GM21717 (cell line): ENCODE results near the gene TMTC2.

Experiments used
- ATAC-seq: cut with Tn5 transposase; IDR thresholded peaks from one replicate; pipeline ENCODE4 v1.9.1; 2021; ENCODE audit warnings: mild to moderate bottlenecking, moderate library complexity; ENCODE audit not compliant: unreplicated experiment

Gene TMTC2

DNA sequence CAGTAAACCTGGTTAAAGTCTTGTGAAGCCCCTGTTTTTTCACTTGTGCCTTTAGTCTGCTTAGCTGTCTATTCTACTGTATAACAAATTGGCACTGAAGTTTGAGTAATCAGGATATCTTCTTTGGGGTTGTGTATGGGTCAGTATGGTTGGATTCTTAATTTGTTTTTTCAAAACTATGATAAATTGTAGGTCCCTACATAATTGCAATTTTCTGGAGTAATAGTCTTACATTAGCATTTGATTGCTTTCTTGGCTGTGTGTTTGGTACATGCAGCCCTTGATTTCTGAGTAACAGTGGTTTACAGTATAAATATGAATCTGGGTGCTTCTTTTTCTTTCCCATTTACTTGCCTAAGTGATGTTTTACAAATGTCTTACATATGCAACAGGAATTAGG is 186.6 kb downstream of the TMTC2 start:
- no peak for ATAC-seq

GRCh38 chr12:82873951-82874350 is 187.2 kb downstream of the TMTC2 start:
- ATAC-seq, result no peak

- no peak for ATAC-seq
Measured at GRCh38 chr12:82874945-82875344, 188.2 kb downstream of the TMTC2 start.

GRCh38 chr12:82876075-82876474 is 189.4 kb downstream of the TMTC2 start:
- no peak for ATAC-seq

- ATAC-seq, result no peak
Measured at GRCh38 chr12:82877963-82878362, 191.3 kb downstream of the TMTC2 start.

GRCh38 chr12:82880442-82880901 is 193.8 kb downstream of the TMTC2 start:
- no peak for ATAC-seq

GRCh38 chr12:82883394-82884355 is 197.0 kb downstream of the TMTC2 start:
- no peak for ATAC-seq

DNA sequence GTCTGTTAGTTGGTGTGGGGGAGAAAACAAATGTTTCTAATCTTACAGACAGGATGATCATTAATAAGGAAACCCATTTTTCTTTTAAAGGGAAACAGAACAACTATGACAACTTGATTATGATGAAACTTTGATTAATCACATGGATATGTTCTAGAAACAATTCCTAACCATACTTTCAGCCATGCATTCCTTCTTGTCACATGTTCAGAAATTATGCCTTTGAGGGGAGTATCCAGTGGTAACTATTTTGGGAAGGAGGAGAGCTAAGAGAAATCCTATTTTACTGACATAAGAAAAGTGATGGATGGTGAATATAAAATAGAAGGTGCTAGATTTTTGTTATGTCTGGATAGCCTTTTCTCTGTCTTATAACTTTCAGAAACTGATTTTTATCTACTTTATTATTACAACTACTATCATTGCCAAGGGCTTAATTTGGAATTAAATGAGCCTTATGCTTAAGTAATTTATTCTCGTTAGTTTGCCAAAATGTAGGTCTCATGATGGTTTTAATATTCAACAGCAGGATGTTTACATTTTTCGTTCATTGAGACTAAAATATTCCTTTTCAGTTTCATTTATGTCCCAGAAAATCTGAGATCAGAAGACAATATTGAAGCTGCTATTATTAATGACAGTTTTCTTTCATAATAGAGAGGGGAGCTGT is 200.1 kb downstream of the TMTC2 start:
- ATAC-seq, result no peak

DNA sequence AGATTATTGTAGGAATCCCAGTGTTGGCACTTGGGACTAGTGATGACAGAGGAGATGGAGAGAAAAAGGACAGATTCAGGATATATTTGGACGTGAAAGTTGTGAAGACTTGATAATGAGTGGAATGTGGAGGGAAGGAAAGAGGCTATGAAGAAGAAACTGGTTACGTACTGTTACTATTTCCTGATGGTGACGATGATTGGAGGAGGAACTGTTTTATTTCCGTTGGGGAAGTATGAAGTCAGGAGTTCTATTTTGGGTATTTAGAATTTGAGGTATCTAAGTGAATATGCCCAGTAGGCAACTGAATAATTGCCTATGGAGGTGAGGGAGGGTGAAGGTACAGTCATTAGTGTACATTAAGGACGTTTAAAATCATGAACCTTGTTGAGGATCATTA is 207.2 kb downstream of the TMTC2 start:
- ATAC-seq, result no peak

DNA sequence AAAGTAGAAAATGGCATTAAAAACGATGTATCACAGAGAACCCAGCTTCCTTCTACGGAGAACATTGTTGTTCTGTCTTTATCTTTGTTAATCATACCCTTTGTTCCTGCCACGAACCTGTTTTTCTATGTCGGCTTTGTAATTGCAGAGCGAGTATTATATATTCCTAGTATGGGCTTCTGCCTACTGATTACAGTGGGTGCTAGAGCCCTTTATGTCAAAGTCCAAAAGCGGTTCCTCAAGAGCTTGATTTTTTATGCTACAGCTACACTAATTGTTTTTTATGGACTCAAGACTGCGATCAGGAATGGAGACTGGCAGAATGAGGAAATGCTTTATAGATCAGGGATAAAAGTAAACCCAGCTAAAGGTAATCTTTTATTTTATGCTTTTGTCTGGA is 209.6 kb downstream of the TMTC2 start:
- ATAC-seq, result no peak

- ATAC-seq, result no peak
Measured at GRCh38 chr12:82896979-82897378, 210.3 kb downstream of the TMTC2 start.

- no peak for ATAC-seq
Measured at GRCh38 chr12:82898441-82898840, 211.7 kb downstream of the TMTC2 start.

DNA sequence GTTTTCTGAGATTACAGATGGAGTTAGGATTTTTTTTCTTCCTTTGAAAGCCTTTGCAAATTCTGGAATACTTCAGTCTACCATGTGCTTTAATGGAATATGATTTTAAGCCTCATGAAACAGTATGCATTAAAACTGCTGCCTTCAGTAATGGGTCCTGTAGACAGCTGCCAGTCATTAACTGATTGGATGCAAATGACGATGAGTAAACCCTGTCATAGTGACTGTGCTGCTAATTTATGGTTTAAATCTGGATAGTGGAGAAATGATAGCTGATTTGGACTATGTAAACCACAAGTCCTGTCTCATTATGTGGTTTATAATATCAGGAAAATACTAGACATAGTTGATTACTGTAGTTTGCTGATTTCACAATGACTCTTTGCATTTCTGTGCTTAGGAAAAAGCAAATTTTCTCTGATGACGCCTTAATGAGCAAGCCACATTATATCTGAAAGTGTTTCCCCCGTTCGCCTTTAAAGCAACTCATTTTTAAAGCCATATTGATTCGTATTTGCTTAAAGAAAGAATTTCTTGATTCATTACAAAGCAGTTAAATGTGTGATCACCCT is 217.6 kb downstream of the TMTC2 start:
- ATAC-seq, result no peak

DNA sequence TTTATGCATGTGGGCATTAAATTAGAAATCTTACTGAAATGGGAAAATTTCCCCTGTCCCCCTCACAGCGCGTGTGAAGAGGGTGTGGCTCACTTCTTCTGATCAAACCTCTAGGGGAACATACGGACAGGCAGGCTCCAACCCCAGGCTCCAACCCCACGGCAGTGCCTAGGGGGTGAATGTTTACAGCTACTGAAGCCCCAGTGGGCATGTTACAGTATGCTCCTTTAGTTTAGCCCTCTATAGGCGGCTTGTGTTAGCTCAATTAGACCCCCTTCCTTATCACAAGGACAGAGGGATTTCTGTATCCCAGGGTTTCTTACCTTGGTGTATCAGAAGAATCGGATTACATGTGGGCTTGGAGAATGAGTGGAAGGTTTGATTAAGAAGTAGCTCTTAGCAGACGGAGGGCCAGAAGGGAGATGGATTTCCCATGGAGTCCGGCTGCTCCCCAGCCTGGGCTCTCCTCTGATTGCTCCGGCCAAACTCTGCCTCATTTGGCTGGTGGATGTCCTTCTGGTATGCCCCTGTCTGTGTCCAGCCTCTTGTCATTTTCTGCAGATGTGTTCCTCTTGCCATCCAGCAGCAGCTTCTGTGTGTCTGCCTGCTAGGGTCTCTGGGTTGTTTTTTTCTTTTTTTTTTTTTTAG is 223.7 kb downstream of the TMTC2 start:
- ATAC-seq, result no peak

DNA sequence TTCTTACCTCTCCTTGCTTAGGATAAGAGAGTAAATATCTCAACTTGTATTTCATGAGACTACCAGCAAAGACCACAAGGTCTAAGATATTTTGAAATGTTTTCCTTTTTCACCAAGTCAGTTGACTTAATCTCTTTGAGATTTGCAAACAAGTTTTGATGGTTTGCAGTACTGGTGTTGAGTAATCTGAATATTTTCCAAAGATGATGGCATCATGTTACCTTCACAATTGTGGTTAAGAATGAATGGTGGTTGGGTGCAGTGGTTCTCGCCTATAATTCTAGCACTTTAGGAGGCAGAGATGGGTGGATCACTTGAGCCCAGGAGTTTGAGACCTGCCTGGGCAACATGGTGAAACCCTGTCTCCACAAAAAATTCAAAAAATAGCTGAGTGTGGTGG is 225.7 kb downstream of the TMTC2 start:
- ATAC-seq, result no peak

GRCh38 chr12:82919388-82920054 is 232.8 kb downstream of the TMTC2 start:
- no peak for ATAC-seq

DNA sequence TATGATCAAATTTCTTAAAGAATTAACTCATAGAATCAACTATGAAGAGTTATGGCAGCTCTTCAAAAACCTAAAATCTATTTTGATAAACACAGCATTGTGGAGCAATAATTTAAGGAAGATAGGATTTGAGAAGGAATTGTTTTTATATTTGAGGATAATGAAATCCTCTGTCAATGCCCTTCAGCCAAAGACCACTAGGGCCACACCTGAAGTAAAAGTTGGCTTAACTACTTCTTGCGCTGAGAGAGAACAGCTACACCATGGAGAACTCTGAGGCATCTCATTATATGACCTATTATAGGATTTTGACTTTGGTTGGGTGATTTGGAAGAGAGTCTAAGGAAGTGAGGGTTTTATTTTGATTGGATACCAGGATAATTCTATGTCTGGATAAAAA is 237.2 kb downstream of the TMTC2 start:
- ATAC-seq, result no peak

GRCh38 chr12:82926630-82927029 is 239.9 kb downstream of the TMTC2 start:
- ATAC-seq, result no peak

GRCh38 chr12:82930301-82930700 is 243.6 kb downstream of the TMTC2 start:
- ATAC-seq, result no peak

DNA sequence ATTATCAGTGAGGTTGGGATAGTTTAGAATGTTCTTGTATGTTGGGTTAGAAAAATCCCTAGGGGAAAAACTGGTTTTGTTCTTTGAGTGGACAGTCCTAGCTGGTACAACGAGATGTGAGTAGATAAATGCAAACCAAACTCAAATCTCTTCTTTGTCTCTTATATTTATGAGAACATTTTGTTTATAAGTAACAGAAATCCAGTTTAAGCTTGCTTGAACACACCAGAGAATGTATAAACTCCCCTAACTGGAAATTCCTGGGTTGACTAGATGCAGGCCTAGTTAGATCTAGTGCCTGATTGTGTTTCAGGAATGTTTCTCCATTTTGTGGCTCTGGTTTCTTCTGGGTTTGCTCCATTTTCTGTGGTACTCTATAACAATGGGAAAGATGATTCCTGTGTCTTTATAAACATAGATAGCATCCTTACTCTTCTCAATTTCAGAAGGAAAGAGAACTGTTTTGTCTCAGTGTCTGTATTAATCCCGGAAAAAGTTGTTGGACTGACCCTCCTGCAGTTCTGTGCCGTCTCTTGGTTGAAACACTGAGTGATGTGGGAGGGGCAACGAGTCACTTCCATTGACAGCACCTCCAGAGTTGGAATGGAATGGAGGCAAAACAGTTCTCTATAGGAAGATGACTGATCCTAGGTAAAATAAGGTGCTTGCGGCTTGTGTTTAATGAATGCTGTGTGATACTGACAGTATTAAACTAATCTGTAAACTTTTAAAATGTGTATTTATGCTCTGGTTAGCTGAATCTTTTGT is 244.8 kb downstream of the TMTC2 start:
- no peak for ATAC-seq
